DND-41 (cell line): ENCODE measurements around the gene TYW1.
"Not testable (repeated sequence)": the region's sequence is repeated elsewhere in the genome, so short reads cannot be mapped to it uniquely, and the experiment has no call there.

Experiments
- EZH2 ChIP-seq: IDR thresholded peaks from 3 replicates; pipeline ENCODE4 v1.6.1; 2012; ENCODE audit warnings: borderline replicate concordance, low read depth, mild to moderate bottlenecking, moderate library complexity, low read length, inconsistent platforms; ENCODE audit not compliant: severe bottlenecking
- TF ChIP-seq, protein P1 (sequence below): IDR thresholded peaks from 2 replicates; pipeline ENCODE4 v1.5.1; 2012; ENCODE audit warnings: borderline replicate concordance, low read length, moderate library complexity, mild to moderate bottlenecking; ENCODE audit not compliant: poor library complexity, severe bottlenecking; ENCODE audit errors: extremely low read depth

DNA sequence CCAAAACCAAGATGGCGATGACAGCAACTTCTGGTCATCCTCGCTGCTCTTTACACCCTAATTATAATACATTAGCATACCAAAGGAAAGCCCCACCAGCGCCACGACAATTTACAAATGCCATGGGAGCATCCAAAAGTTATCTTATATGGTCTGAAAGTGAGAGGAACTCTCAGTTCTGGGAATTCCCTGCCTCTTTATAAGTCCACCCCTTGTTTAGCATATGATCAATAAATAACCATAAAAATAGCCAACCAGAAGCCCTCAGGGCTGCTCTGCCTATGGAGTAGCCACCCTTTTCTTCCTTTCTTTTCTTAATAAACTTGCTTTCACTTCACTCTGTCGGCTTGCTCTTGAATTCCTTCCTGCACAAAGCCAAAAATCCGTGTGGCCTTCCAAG lies 262.7 kb downstream of the TYW1 start:
- TF ChIP-seq, protein P1, sequence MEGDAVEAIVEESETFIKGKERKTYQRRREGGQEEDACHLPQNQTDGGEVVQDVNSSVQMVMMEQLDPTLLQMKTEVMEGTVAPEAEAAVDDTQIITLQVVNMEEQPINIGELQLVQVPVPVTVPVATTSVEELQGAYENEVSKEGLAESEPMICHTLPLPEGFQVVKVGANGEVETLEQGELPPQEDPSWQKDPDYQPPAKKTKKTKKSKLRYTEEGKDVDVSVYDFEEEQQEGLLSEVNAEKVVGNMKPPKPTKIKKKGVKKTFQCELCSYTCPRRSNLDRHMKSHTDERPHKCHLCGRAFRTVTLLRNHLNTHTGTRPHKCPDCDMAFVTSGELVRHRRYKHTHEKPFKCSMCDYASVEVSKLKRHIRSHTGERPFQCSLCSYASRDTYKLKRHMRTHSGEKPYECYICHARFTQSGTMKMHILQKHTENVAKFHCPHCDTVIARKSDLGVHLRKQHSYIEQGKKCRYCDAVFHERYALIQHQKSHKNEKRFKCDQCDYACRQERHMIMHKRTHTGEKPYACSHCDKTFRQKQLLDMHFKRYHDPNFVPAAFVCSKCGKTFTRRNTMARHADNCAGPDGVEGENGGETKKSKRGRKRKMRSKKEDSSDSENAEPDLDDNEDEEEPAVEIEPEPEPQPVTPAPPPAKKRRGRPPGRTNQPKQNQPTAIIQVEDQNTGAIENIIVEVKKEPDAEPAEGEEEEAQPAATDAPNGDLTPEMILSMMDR: not testable (repeated sequence)
- TF ChIP-seq EZH2: not testable (repeated sequence)
